Stimulated activated CD8-positive, alpha-beta memory T cell treated with anti-CD3 and anti-CD28 coated beads, Interleukin-15, amount 100 ng/mL, for 24 hours (primary cell): ENCODE results near the gene ELOVL2.
"Not testable (repeated sequence)": the region's sequence is repeated elsewhere in the genome, so short reads cannot be mapped to it uniquely, and the experiment has no call there.

Experiments used
- DNase-seq: peaks from one replicate; pipeline ENCODE4 v3.0.0-alpha.2; 2020; ENCODE audit warnings: low read depth

The ELOVL2 gene

DNA sequence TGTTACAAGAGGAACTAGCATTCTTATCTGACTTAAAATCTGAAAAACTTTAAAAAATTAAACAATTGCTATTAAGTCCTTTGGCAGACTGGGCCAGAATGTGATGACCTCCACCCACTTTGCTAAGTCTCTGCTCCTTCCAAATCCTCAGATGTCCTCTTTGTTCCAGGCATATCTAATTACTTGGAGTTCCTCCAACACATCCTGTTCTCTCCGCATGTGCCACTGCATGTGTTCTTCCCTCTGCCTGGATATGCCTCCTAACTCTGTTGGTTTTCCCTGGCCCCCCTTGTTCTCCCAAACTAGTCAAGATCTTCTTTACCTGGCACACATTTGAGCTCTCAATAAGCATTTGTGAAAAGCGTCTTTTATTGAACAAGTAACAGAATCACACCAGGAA, 23.1 kb downstream of the ELOVL2 start:
- no peak for DNase-seq

DNA sequence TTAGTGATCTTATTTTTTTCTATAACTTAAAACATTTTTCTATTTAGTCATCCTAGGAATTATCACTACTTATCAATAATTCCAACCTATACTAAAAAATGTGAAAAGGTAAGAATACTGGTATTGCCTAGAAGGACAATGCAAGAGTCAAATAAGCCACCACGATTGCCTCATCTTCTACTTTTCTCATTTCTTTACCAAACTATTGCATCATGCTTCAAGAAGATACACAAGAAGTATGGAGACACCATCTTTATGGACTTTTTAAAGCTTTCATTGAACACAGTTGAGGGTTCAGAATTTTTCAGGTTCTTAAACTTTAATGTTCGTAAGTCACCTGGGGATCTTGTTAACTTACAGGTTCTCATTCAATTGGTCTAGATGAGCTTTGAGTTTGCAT, 25.9 kb downstream of the ELOVL2 start:
- no peak for DNase-seq

GRCh38 chr6:11017090-11017489, 27.0 kb downstream of the ELOVL2 start:
- no peak for DNase-seq

DNA sequence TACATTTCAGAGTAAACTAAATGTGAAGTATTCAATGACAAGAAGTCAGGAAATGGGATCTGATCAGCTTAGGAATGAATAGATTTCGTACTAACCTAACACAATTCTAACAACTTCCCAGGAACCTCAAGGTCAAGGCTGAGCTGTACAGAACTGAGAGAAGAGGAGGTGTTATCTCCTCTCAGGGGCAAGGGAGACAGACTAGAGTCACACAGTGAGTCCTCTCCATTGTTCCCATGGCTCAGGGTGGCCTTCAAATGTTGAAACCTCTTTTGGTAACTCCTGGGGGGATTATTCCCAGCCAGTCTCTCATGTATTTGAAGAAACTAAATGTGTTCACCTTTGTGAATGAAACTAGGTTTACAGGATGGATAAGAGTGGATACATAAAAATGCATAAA, 27.7 kb downstream of the ELOVL2 start:
- no peak for DNase-seq

- no peak for DNase-seq
These were observed 29.0 kb downstream of the ELOVL2 start for GRCh38 chr6:11015102-11015501.

DNA sequence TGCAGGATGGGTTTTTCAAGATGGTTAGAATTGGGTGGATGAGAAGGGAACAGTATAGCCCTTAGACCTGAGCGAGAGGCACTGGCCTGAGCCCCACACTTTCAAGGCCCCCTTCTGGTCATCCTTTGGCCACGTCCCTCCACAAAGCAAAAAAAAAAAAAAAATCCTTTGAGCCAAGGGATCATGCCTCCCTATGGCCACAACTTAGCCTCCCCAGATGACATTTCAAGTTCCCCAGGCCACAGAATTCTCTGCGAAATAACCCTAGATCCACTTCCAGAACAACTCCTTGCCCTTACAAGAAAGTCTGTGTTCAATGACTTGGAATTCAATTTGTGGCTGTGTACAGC, 30.4 kb downstream of the ELOVL2 start:
- no peak for DNase-seq

GRCh38 chr6:11012976-11013720, 31.0 kb downstream of the ELOVL2 start:
- DNase-seq: no peak

GRCh38 chr6:11012295-11012754, 31.8 kb downstream of the ELOVL2 start:
- DNase-seq: no peak

DNA sequence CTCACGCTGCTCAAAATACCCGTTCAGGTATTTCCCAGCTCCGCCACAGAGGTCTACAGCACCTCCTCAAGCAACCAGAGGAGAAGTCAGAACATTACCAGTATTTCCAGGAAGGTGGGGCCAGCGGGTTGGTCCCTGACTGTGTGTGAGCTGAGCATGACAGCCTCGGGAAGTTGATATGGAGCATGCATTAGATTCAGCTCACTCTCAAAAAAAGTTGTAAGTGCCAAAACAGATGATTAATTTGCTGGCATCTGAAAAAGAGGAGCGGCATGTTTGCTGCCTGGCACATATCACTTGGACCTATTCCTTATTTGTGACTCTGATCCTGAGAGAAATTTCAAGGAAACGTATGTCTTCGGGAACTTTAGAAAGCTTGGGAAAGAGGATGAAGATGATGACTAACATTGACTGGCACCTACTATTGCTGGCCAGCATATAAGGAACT, 32.3 kb downstream of the ELOVL2 start:
- DNase-seq: no peak

- DNase-seq: no peak
These were observed 34.8 kb downstream of the ELOVL2 start for GRCh38 chr6:11009353-11009752.

- no peak for DNase-seq
These were observed 35.3 kb downstream of the ELOVL2 start for GRCh38 chr6:11008821-11009220.

DNA sequence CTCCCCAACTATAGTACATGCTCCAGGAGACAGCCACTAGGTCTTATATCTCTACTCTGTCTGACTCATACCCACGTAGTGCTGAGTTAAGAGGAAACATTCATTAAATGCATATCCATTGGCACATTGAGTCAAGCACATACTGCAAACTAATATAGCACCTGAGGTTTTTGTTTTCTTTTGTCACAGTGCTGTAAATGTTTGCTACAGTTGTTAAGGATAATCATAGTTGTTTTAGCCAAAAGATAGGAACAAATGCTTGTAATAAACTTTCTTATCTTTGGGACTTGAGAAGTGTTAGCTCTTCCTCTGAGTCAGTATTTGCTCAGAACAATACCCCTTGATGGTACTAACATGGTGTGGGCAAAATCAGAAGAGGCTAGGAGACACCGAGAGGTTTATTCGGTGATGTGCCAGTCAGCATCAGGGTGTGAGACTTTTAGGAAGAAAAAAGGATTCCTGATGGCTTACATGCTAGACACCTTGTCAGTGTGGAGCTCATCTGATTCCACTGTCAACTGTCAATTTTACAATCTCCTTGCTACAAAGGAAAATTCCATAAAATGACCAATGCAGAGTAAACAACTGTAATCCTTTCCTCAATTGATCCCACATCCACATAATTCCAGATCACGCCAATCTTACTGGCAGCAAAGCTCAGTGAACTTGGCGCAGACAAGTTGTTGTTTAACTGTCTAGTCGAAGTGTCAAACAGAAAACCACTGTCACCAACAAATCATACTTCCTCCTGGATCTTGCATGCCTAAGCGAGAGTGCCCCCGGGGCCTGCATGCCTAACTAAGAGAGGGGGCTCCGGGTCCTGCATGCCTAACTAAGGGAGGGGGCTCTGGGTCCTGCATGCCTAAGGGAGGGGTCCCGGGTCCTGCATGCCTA, 36.1 kb downstream of the ELOVL2 start:
- DNase-seq: no peak

DNA sequence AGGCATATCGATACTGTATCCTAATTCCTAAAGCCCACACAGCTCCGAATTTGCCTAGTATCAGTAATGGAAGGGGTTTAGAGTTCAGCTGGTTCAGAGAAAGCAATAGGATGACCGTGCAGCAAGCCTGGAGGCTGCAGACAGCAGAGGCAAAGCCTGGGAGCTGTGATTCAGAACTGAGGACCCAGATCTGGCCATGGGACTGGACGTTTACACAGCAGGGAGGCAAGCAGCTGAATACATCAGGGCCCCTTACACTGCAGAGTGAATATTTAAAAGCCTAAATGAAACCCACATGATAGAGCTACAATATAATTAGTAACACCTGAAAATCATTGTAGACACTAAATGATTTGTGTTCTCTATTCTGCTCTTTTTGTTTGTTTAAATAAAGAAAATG, 38.0 kb downstream of the ELOVL2 start:
- DNase-seq: no peak

DNA sequence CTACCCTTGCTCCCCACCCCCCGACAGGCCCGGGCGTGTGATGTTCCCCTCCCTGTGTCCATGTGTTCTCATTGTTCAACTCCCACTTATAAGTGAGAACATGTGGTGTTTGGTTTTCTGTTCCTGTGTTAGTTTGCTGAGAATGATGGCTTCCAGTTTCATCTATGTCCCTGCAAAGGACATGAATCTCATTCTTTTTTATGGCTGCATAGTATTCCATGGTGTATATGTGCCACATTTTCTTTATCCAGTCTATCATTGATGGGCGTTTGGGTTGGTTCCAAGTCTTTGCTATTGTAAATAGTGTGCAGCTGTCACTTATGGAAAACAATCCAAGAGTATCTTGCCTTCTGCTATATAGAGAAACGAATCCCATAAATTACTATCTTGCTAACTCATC, 40.8 kb downstream of the ELOVL2 start:
- not testable (repeated sequence) for DNase-seq

GRCh38 chr6:11002176-11002575, 41.9 kb downstream of the ELOVL2 start:
- no peak for DNase-seq

GRCh38 chr6:10999994-11000393, 44.1 kb downstream of the ELOVL2 start:
- no peak for DNase-seq

DNA sequence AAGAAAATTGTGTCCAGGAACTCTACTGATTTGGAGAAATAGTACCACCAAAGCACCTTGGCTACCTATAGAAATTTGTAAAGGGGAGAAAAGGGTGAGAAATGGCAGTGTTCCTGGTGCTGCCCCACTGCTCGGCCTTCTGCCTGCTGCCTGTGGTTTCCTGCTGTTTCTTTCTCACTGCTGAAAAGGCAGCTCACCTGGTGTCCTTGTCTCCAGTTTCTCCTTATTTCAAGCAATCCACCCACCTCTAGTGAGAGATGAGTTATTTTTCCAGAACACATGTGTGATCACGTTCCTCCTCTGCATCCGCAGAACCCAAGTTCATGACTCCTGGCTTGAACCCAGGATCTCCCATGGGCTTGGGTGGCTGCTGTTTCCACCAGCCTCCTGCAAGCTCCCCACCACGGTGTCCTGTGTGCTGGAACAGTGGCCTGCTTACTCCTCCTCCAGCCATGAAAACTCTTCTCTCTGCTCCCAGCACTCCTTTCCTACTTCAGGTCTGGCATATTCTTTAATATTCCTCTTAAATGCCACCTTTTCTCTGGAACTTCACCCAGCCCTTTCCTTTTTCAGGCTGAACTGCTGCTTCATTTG, 48.9 kb downstream of the ELOVL2 start:
- no peak for DNase-seq

- DNase-seq: no peak
These were observed 50.2 kb downstream of the ELOVL2 start for GRCh38 chr6:10993896-10994295.

GRCh38 chr6:10991115-10991514, 53.0 kb downstream of the ELOVL2 start:
- DNase-seq: no peak

DNA sequence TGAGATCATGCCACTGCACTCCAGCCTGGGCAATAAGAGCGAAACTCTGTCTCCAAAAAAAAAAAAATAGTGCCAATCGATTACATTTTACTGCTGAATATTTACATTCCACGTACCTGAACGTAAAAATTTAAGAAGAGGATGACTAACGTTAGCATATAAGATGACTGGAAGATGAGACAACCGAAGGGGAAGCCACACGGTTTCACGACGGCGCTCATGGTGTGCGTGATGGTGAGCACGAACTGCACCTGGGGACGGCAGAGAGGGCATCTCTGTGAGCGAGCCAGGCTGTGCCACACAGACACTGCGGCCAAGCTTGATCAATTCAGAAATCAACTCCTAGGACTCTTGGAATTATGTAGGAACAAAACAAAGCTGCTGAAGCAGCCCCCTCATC, 54.5 kb downstream of the ELOVL2 start:
- DNase-seq: no peak

- DNase-seq: not testable (repeated sequence)
These were observed 59.1 kb downstream of the ELOVL2 start for GRCh38 chr6:10984959-10985358.

DNA sequence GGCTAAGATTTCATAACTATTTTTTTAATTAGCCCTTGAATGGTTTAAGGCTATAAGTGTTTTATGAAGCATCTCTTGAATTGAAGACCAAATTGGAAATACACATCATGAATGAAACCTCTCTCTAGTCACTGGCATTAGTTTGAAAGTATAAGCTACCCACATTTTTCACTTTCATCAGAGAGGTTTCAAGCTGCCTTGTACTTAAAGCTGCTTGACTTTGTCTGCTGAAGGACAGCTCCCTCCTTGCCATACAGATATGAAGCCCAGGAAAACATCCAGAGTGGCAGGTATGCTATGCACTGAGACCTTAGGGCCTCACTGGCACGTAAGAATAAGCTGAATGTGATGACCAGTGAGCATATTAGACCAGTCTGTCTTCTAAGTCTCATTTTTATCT, 62.7 kb downstream of the ELOVL2 start:
- no peak for DNase-seq

DNA sequence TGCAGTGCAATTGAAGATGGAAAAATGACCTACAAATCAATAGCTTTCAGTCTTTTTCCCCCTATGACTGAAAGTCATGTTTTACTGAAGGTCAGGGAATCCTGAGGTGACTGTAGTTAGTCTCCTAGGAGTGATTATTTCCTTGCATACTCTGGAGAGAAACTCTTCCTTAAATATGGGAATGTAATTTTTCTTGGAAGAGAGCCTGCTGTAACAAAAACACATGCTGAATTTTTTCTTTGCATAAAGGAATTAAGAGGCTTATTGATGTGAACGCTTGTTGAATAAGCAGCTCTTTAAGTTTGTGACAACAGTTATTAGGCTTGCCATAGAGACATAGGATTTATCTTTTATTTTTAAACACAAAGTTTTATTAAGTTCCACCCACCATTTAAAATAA, 64.5 kb downstream of the ELOVL2 start:
- DNase-seq: no peak
